ENCODE measurements around the gene DHRS3. TPM values are rescaled to one million over a fixed set of nuclear protein-coding genes. Genes with fewer than 3 reads are reported as not detected.

Gene DHRS3
- total and polyA plus RNA-seq, 10 of the 15 experiments (the other 5 are each of a cell fraction or from before 2014, with no cell fraction given), result 0.23 to 29.7 (median 1.2) TPM

DNA sequence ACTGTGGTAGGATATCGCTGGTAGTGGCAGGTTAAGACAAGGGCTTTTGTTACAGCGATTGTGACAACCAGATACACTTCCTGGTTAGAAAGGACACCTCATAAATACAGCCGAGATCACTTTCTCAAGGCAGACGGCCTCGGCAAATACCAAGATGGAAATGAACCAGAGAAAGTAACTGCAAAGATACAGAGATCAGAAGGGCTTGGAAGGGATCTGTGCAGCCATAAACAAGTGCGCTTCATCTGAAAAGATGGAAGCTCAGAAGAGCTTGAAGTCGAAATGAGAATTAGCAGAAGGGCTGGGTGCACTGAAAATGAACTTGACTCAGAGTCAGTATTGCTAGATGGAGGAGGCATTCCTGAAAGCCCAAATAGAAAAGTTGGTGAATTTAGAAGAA is 7.1 kb downstream of the DHRS3 start:
- POLR2A ChIA-PET, result no interaction called here
- H3K27ac ChIP-seq (ENCODE audit: control insufficient read depth, insufficient read depth), result no peak overlapping the region
- no peaks in the 10 kb centered on the region; the same call in 1 of the 2 replicates for H4K20me1 ChIP-seq (ENCODE audit: control insufficient read depth, insufficient read depth)
- H3K36me3 ChIP-seq (ENCODE audit: control insufficient read depth in 2 of 2, insufficient read depth in 2 of 2, low read length in 1 of 2), result no peaks in the 10 kb centered on the region
- no peak overlapping the region for H2AFZ ChIP-seq (ENCODE audit: control insufficient read depth, low read depth, low read length)
- DNase-seq (ENCODE audit: low read depth, low spot score) (no peak), FAIRE-seq (no peak), ATAC-seq (no peak)
- no peaks in the 10 kb centered on the region; a peak in 3 of 4 replicates for H3K27me3 ChIP-seq (replicated peaks in 1 of 2; ENCODE audit: control insufficient read depth in 2 of 2, insufficient read depth in 2 of 2, low read length in 1 of 2)
- no peaks in the 10 kb centered on the region for H3K4me1 ChIP-seq (ENCODE audit: control insufficient read depth, insufficient read depth, low read length)
- no peaks in the 10 kb centered on the region for H3K79me2 ChIP-seq (ENCODE audit: control insufficient read depth, insufficient read depth, low read length)
- in situ Hi-C loops (cut with MboI), result no loop called here
- intact Hi-C loops (cut with micrococcal nuclease; ENCODE audit: unreplicated experiment), result no loop called here
- peaks cover 1% of the 10 kb centered on the region; the same call in 2 of the 3 replicates for H3K9me3 ChIP-seq (replicated peaks; ENCODE audit: control insufficient read depth, insufficient read depth, low read length)
- no peak overlapping the region for H3K9ac ChIP-seq (ENCODE audit: control insufficient read depth, insufficient read depth, low read length)
- H3K4me3 ChIP-seq, result no peak overlapping the region
- no peak overlapping the region for H3K4me2 ChIP-seq (ENCODE audit: control insufficient read depth, insufficient read depth)
- BruUV-seq (replicated peaks), result no TSS peak
- WGBS (ENCODE audit: insufficient coverage, insufficient replicate concordance, low lambda C conversion rate, missing lambda C conversion rate), result 50% methylated on average over 7 of the region's 7 CpGs
- TF ChIP-seq, protein P1, sequence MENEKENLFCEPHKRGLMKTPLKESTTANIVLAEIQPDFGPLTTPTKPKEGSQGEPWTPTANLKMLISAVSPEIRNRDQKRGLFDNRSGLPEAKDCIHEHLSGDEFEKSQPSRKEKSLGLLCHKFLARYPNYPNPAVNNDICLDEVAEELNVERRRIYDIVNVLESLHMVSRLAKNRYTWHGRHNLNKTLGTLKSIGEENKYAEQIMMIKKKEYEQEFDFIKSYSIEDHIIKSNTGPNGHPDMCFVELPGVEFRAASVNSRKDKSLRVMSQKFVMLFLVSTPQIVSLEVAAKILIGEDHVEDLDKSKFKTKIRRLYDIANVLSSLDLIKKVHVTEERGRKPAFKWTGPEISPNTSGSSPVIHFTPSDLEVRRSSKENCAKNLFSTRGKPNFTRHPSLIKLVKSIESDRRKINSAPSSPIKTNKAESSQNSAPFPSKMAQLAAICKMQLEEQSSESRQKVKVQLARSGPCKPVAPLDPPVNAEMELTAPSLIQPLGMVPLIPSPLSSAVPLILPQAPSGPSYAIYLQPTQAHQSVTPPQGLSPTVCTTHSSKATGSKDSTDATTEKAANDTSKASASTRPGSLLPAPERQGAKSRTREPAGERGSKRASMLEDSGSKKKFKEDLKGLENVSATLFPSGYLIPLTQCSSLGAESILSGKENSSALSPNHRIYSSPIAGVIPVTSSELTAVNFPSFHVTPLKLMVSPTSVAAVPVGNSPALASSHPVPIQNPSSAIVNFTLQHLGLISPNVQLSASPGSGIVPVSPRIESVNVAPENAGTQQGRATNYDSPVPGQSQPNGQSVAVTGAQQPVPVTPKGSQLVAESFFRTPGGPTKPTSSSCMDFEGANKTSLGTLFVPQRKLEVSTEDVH (IDR thresholded peaks at IDR 0.05; ENCODE audit: low read depth, partially characterized antibody), result no peak
- TF ChIP-seq ASH2L (IDR thresholded peaks at IDR 0.05; ENCODE audit: borderline replicate concordance, low read depth) (no peak), IKZF1 (conservative IDR thresholded peaks at IDR 0.05) (no peak), SIX5 (IDR thresholded peaks at IDR 0.05; ENCODE audit: low read depth, low read length, severe bottlenecking) (no peak), HDGF (IDR thresholded peaks at IDR 0.05) (no peak), NFIC (IDR thresholded peaks at IDR 0.05; ENCODE audit: low read depth, low read length) (no peak)
- TF ChIP-seq, protein P2, sequence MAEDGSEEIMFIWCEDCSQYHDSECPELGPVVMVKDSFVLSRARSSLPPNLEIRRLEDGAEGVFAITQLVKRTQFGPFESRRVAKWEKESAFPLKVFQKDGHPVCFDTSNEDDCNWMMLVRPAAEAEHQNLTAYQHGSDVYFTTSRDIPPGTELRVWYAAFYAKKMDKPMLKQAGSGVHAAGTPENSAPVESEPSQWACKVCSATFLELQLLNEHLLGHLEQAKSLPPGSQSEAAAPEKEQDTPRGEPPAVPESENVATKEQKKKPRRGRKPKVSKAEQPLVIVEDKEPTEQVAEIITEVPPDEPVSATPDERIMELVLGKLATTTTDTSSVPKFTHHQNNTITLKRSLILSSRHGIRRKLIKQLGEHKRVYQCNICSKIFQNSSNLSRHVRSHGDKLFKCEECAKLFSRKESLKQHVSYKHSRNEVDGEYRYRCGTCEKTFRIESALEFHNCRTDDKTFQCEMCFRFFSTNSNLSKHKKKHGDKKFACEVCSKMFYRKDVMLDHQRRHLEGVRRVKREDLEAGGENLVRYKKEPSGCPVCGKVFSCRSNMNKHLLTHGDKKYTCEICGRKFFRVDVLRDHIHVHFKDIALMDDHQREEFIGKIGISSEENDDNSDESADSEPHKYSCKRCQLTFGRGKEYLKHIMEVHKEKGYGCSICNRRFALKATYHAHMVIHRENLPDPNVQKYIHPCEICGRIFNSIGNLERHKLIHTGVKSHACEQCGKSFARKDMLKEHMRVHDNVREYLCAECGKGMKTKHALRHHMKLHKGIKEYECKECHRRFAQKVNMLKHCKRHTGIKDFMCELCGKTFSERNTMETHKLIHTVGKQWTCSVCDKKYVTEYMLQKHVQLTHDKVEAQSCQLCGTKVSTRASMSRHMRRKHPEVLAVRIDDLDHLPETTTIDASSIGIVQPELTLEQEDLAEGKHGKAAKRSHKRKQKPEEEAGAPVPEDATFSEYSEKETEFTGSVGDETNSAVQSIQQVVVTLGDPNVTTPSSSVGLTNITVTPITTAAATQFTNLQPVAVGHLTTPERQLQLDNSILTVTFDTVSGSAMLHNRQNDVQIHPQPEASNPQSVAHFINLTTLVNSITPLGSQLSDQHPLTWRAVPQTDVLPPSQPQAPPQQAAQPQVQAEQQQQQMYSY (CRISPR knock-in tag; IDR thresholded peaks at IDR 0.05), result no peak
- TF ChIP-seq, protein P3, sequence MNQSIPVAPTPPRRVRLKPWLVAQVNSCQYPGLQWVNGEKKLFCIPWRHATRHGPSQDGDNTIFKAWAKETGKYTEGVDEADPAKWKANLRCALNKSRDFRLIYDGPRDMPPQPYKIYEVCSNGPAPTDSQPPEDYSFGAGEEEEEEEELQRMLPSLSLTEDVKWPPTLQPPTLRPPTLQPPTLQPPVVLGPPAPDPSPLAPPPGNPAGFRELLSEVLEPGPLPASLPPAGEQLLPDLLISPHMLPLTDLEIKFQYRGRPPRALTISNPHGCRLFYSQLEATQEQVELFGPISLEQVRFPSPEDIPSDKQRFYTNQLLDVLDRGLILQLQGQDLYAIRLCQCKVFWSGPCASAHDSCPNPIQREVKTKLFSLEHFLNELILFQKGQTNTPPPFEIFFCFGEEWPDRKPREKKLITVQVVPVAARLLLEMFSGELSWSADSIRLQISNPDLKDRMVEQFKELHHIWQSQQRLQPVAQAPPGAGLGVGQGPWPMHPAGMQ (IDR thresholded peaks at IDR 0.05; ENCODE audit: borderline replicate concordance), result no peak
- SMC1A ChIA-PET (ENCODE audit: uncharacterized antibody, unreplicated experiment), result interaction anchor here (0.6 to 1.6 kb wide), 3 partner anchors 12 to 201 kb away, joined by 3 to 5 read pairs (median 3); no protein-coding TSS in a partner anchor
- RAD21 ChIA-PET (ENCODE audit: unreplicated experiment), result interaction anchor here (1.2 to 1.7 kb wide), 2 partner anchors 10 to 15 kb away, joined by 3 to 4 read pairs; no protein-coding TSS in a partner anchor
- CTCF ChIA-PET, result interaction anchor here (2.8 kb wide), 1 partner anchor 10 kb away, joined by 10 read pairs; no protein-coding TSS in a partner anchor
